H1 (cell line): ENCODE measurements around the gene FRG2. TPM values are rescaled to one million over a fixed set of nuclear protein-coding genes. Genes with fewer than 3 reads are reported as not detected.
"Not testable (repeated sequence)": the region's sequence is repeated elsewhere in the genome, so short reads cannot be mapped to it uniquely, and the experiment has no call there.

Experiments
- CTCF ChIA-PET: fragments of 300-600 bp; sonication (Branson Sonifier 250); formaldehyde crosslinking; loops from one replicate; lab custom pipeline; 2021; ENCODE audit not compliant: partially characterized antibody; lab: Charles Lee
- POLR2A ChIA-PET: fragments of 300-600 bp; sonication (Branson Sonifier 250); formaldehyde crosslinking; loops from one replicate; lab custom pipeline; 2021; ENCODE audit warnings: inconsistent platforms; ENCODE audit not compliant: partially characterized antibody; lab: Charles Lee
- DNase-seq, 2 experiments: peaks; one replicate each; pipeline versions ENCODE4 v3.0.0 to v3.0.0-alpha.2; 2010 to 2022; ENCODE audit warnings: low spot score in 2 of 2, low read depth in 1 of 2, mixed read lengths in 1 of 2
- FAIRE-seq: peaks from 2 replicates; lab custom pipeline; 2011; peaks lifted over from hg19 to GRCh38; lab: Jason Lieb, UNC
- H2AFZ ChIP-seq: 2 replicates; pipeline ENCODE4 v1.8.1; 2012; ENCODE audit warnings: low read length, inconsistent platforms
- H2AK5ac ChIP-seq: 2 replicates; pipeline ENCODE4 v1.6.1; 2013; ENCODE audit warnings: low read depth, low read length
- H2BK120ac ChIP-seq: replicated peaks from 2 replicates; pipeline ENCODE3; 2013; ENCODE audit warnings: low read depth, low read length, inconsistent platforms
- H2BK12ac ChIP-seq: 2 replicates; pipeline ENCODE4 v1.6.1; 2013; ENCODE audit warnings: low read depth, low read length
- H2BK15ac ChIP-seq: 2 replicates; pipeline ENCODE4 v1.6.1; 2013; ENCODE audit warnings: low read length
- H2BK20ac ChIP-seq: 2 replicates; pipeline ENCODE4 v1.6.1; 2013; ENCODE audit warnings: low read length
- H2BK5ac ChIP-seq: 2 replicates; pipeline ENCODE4 v1.6.1; 2013; ENCODE audit warnings: low read depth, low read length
- H3K14ac ChIP-seq: 2 replicates; pipeline ENCODE4 v1.6.1; 2013; ENCODE audit warnings: inconsistent platforms; ENCODE audit not compliant: insufficient read length
- H3K18ac ChIP-seq: 2 replicates; pipeline ENCODE4 v1.6.1; 2013; ENCODE audit warnings: low read length; ENCODE audit errors: extremely low read depth
- H3K23ac ChIP-seq: 2 replicates; pipeline ENCODE4 v1.6.1; 2013; ENCODE audit warnings: inconsistent platforms; ENCODE audit not compliant: insufficient read length
- H3K23me2 ChIP-seq: 2 replicates; pipeline ENCODE4 v1.6.1; 2013; ENCODE audit warnings: low read depth, low read length
- H3K27ac ChIP-seq: 2 replicates; pipeline ENCODE4 v1.6.1; 2011; ENCODE audit warnings: low read depth, low read length, inconsistent platforms
- H3K27me3 ChIP-seq, 4 experiments: replicated peaks in 1 of 4; 1 replicate in 1 of 4; 2 replicates in 3 of 4; pipeline versions ENCODE4 v1.6.1 to v1.8.1; 2011 to 2013; ENCODE audit warnings: low read length in 3 of 4, mild to moderate bottlenecking in 3 of 4, inconsistent platforms in 2 of 4, mixed read lengths in 2 of 4, moderate library complexity in 1 of 4; ENCODE audit not compliant: control insufficient read depth in 3 of 4, insufficient read depth in 3 of 4; ENCODE audit errors: extremely low read depth in 1 of 4
- H3K36me3 ChIP-seq, 4 experiments: 2 replicates each; pipeline versions ENCODE4 v1.6.1 to v1.8.1; 2011 to 2013; ENCODE audit warnings: mild to moderate bottlenecking in 4 of 4, low read length in 3 of 4, moderate library complexity in 2 of 4, control low read depth in 1 of 4, inconsistent platforms in 1 of 4; ENCODE audit not compliant: insufficient read depth in 4 of 4, control insufficient read depth in 2 of 4
- H3K4ac ChIP-seq: replicated peaks from 2 replicates; pipeline ENCODE3; 2013; ENCODE audit warnings: low read length, low read depth, mixed read lengths, inconsistent platforms; ENCODE audit not compliant: insufficient read length
- H3K4me1 ChIP-seq, 4 experiments: replicated peaks in 1 of 4; 1 replicate in 1 of 4; 2 replicates in 3 of 4; pipeline versions ENCODE4 v1.6.1 to v1.8.1; 2011 to 2013; ENCODE audit warnings: low read length in 3 of 4, inconsistent platforms in 2 of 4, mixed read lengths in 1 of 4; ENCODE audit not compliant: insufficient read depth in 4 of 4, control insufficient read depth in 3 of 4
- H3K4me2 ChIP-seq, 2 experiments: 2 replicates each; pipeline versions ENCODE4 v1.6.1 to v1.8.1; 2011 to 2013; ENCODE audit warnings: low read depth in 2 of 2, low read length in 2 of 2, control low read depth in 1 of 2, inconsistent platforms in 1 of 2, mild to moderate bottlenecking in 1 of 2; ENCODE audit not compliant: insufficient read depth in 1 of 2
- H3K4me3 ChIP-seq, 4 experiments: fragments of 200-600, 300-600 bp in 1 of 4; sonication (generic), shearing (Covaris generic), sonication (Bioruptor Twin) in 1 of 4; 2 replicates each; pipeline versions ENCODE4 v1.5.1 to v1.8.1; 2011 to 2016; ENCODE audit warnings: low read length in 4 of 4, low read depth in 3 of 4, control low read depth in 2 of 4, inconsistent platforms in 2 of 4, mild to moderate bottlenecking in 2 of 4, mixed read lengths in 1 of 4, moderate library complexity in 1 of 4; ENCODE audit not compliant: insufficient read depth in 2 of 4; ENCODE audit errors: extremely low read depth in 1 of 4
- H3K56ac ChIP-seq: replicated peaks from 2 replicates; pipeline ENCODE3; 2013; ENCODE audit warnings: low read depth, mild to moderate bottlenecking, mixed read lengths, low read length, inconsistent platforms; ENCODE audit not compliant: insufficient read length
- H3K79me1 ChIP-seq: 2 replicates; pipeline ENCODE4 v1.6.1; 2013; ENCODE audit warnings: low read depth, low read length, control low read depth
- H3K79me2 ChIP-seq, 2 experiments: 2 replicates each; pipeline versions ENCODE4 v1.6.1 to v1.8.1; 2012 to 2013; ENCODE audit warnings: low read length in 2 of 2, mild to moderate bottlenecking in 2 of 2, inconsistent platforms in 1 of 2; ENCODE audit not compliant: insufficient read depth in 2 of 2, control insufficient read depth in 1 of 2
- H3K9ac ChIP-seq, 4 experiments: replicated peaks in 1 of 4; 1 replicate in 1 of 4; 2 replicates in 3 of 4; pipeline versions ENCODE4 v1.6.1 to v1.8.1; 2011 to 2013; ENCODE audit warnings: low read depth in 3 of 4, low read length in 3 of 4, control low read depth in 2 of 4, mild to moderate bottlenecking in 2 of 4, moderate library complexity in 2 of 4, inconsistent platforms in 1 of 4; ENCODE audit errors: extremely low read depth in 1 of 4
- H3K9me3 ChIP-seq, 2 experiments: 2 replicates each; pipeline versions ENCODE4 v1.6.1 to v1.8.1; 2012 to 2013; ENCODE audit warnings: mild to moderate bottlenecking in 2 of 2, moderate library complexity in 2 of 2, control low read depth in 1 of 2, inconsistent platforms in 1 of 2, low read depth in 1 of 2, low read length in 1 of 2, mixed read lengths in 1 of 2; ENCODE audit not compliant: insufficient read depth in 2 of 2
- H4K20me1 ChIP-seq, 2 experiments: replicated peaks in 1 of 2; 2 replicates each; pipeline versions ENCODE3 to v1.8.1; 2011 to 2013; ENCODE audit warnings: inconsistent platforms in 2 of 2, low read length in 2 of 2, mild to moderate bottlenecking in 1 of 2; ENCODE audit not compliant: insufficient read depth in 2 of 2, control insufficient read depth in 1 of 2
- H4K5ac ChIP-seq: 2 replicates; pipeline ENCODE4 v1.6.1; 2013; ENCODE audit warnings: low read length, low read depth, mixed read lengths, inconsistent platforms; ENCODE audit not compliant: insufficient read length
- H4K8ac ChIP-seq: 2 replicates; pipeline ENCODE4 v1.8.0; 2013; ENCODE audit warnings: mild to moderate bottlenecking, moderate library complexity, low read length, inconsistent platforms; ENCODE audit not compliant: insufficient read depth; ENCODE audit errors: extremely low read depth
- H4K91ac ChIP-seq: replicated peaks from 2 replicates; pipeline ENCODE3; 2013; ENCODE audit warnings: low read length, mixed read lengths, inconsistent platforms; ENCODE audit not compliant: insufficient read length
- WGBS, 2 experiments: shearing (Covaris generic) in 1 of 2; methylation state at CpG; one replicate each; pipeline versions ENCODE4 v1.1.6 to v1.1.7; 2013 to 2015; ENCODE audit warnings: low lambda C conversion rate in 2 of 2, mixed read lengths in 2 of 2, inconsistent platforms in 1 of 2, low coverage in 1 of 2, missing lambda C conversion rate in 1 of 2; ENCODE audit not compliant: insufficient replicate concordance in 2 of 2, insufficient coverage in 1 of 2, insufficient read length in 1 of 2; ENCODE audit errors: extremely low coverage in 1 of 2, missing lambda C conversion rate in 1 of 2; 5-methylcytosine and 5-hydroxymethylcytosine counted together
- polyA plus RNA-seq, 7 experiments: library from polyadenylated mRNA; depleted of rRNA in 3 of 7; stranded (reverse) in 5 of 7; unstranded in 2 of 7; fragments of >200 nt in 5 of 7; fragments of 200-250 nt in 2 of 7; gene quantifications; 1 replicate in 5 of 7; 2 replicates in 1 of 7; 4 replicates in 1 of 7; pipeline versions ENCODE4 v1.2.1 to v1.2.3, GENCODE V29; 2011 to 2013; ENCODE audit warnings: missing spikeins in 2 of 7, mixed read lengths in 2 of 7
- total RNA-seq: library from RNA; stranded (reverse); fragmentation: NEBNext Ultra II Directional; extraction: Animal tissue kit (Norgen Biotek cat#: 25700); gene quantifications from 2 replicates; pipeline ENCODE4 v1.2.1, GENCODE V29; 2021

FRG2 gene
- total and polyA plus RNA-seq, 2 of the 8 experiments (the other 6 are each of a cell fraction or from before 2014, with no cell fraction given) = not detected

- H3K9me3 ChIP-seq, DNase-seq, H3K23ac ChIP-seq, H3K4me2 ChIP-seq, H3K4me3 ChIP-seq, CTCF ChIA-PET, H3K14ac ChIP-seq, H2BK20ac ChIP-seq, H4K91ac ChIP-seq, H3K4ac ChIP-seq, H3K27me3 ChIP-seq, H3K79me1 ChIP-seq, H3K9ac ChIP-seq, H2AK5ac ChIP-seq, H3K4me1 ChIP-seq, H2BK120ac ChIP-seq, FAIRE-seq, H4K20me1 ChIP-seq, POLR2A ChIA-PET, H3K79me2 ChIP-seq, H2BK5ac ChIP-seq, H3K18ac ChIP-seq, H2BK12ac ChIP-seq, H3K23me2 ChIP-seq, H4K8ac ChIP-seq, H3K56ac ChIP-seq, H3K36me3 ChIP-seq, H2AFZ ChIP-seq, H2BK15ac ChIP-seq, H3K27ac ChIP-seq, H4K5ac ChIP-seq: not testable (repeated sequence)
- WGBS, 2 experiments = 90% methylated on average over 3 of the region's 5 CpGs; no CpG with 5 or more reads in 1 of the 2 experiments
Observed at GRCh38 chr4:190031264-190031663, 4.2 kb upstream of the FRG2 start.
